ENCODE results near the gene CAMK2D.
"Not testable (repeated sequence)": the region's sequence is repeated elsewhere in the genome, so short reads cannot be mapped to it uniquely, and the experiment has no call there.

CAMK2D gene

GRCh38 chr4:113727802-113728201 is 33.7 kb downstream of the CAMK2D start:
- DNase-seq = no peak

DNA sequence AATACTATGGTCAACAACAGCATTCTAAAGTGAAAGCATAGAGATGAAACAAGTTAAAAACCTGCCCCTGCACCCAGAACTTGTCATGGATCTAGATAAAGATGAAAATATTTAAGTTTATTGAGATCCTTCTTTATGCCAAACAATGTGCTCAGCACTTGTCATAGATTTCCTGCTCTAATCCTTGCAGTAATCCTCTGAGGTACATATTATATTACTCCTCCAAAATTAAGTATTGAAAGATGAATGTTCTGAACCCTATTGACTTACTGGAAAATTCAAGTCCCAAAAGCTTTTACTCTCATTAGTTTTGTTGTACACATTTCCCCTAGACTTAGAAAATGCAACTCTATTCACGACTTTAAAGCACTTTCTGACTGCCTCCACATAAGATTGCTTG is 35.6 kb downstream of the CAMK2D start:
- no peak for DNase-seq

- no peak for DNase-seq
Measured at GRCh38 chr4:113718252-113718651, 43.3 kb downstream of the CAMK2D start.

DNA sequence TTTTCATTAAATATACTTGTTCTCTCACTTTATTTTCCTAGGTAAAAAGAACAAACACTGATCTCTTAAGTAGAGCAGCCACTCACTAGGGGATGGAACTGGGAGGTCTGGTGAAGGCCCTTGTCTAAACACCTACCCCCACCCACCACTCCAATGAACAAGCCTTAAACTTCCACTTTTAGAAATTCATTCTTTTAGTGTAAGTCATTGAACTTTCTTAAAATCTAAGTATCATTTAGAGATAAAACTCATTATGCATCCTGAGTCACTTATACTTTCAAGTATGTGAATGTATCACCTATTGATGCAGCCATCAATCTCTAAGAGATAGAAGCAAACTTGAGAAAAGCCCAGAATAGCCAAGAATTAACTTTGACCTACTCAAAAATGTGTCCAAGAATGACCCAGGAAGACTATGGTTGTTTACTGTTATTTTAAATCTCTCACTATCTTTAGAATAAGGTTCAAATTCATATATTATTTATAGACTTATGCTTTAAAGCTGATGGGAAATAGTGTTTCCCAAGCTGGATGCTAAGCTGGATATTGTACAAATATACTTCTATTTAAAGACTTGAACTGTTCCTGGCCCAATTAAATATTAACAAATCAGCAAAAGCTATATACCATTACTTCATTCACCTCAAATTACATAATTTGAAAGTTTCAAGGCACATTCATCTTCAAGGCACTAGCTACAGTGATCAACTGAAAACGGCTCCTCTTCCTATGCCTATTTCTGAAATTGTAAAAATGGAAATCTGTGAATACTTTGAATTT is 49.5 kb downstream of the CAMK2D start:
- DNase-seq = no peak

GRCh38 chr4:113708250-113708649 is 53.3 kb downstream of the CAMK2D start:
- no peak for DNase-seq

DNA sequence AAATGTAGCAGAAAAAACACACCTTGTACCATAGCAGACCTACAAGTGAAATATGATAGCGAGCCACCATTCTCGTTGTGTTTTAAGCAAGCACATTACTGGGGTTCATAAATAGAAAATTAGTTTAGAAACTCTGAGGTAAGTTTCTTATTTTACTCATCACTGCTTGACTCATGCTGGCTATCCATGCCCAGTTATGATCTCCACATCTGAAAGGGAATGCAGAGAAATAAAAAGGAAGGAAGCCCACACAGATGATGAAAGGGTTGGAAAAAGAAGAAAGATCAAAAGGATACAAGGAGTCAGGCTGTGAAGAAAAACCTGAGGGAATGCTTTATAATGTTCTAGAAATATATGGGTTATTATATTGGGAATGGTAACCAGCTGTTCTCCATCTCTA is 54.5 kb downstream of the CAMK2D start:
- DNase-seq = no peak

GRCh38 chr4:113705097-113705496 is 56.4 kb downstream of the CAMK2D start:
- not testable (repeated sequence) for DNase-seq

DNA sequence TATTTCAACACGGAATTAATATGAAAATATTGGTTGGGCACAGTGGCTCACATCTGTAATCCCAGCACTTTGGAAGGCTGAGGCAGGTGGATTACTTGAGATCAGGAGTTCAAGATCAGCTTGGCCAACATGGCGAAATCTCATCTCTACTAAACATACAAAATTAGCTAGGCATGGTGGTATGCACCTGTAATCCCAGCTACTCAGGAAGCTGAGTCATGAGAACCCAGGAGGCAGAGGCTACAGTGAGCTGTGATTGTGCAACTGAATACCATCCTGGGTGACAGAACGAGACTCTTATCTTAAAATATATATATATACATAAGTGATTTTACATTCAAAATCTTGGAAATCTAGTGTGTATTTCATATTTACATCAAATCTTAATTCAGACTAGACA is 58.9 kb downstream of the CAMK2D start:
- not testable (repeated sequence) for DNase-seq

DNA sequence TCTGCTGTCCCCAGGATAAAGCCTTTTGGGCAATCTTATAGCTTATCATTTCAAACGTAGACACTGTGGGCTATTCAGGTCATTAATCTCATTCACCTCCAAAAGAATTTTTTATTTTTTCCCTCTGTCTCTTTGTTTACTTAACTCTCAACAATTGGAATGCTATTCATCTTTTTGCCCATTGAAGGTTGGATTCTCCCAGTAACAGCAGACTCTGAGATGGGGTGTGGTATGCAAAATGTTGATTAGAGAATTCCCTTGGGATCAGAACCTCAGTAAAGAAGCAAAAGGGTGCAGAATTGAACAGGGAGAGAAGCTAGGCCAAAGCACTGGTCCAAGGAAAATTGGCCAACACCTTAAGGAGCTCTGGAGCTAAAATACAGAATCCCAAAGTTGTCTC is 60.4 kb downstream of the CAMK2D start:
- no peak for DNase-seq

DNA sequence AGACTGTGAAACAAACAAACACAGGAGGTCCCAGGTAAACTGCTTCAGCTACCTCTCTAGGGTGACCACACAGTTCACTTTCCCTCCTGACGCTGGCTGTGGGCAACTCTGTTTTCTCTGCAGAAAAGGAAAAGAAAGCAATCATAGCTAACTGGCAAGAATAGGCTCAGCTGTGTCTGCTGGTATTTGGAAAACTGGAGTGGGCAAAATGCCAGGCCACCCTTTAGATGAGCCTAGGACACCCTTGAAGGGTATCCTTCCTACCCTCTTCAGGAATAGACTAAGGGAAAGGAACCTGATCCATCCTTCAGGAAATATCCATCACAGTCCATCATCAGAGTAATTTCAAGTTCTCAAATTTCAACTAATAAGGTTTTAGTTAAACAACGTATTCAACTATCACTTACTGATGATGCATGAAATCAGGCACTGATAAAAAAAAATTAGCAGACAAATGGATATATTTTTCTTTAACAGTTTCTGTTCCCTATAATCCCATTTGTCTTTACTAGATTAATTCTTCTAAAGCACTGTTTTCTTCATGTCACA is 60.9 kb downstream of the CAMK2D start:
- no peak for DNase-seq

DNA sequence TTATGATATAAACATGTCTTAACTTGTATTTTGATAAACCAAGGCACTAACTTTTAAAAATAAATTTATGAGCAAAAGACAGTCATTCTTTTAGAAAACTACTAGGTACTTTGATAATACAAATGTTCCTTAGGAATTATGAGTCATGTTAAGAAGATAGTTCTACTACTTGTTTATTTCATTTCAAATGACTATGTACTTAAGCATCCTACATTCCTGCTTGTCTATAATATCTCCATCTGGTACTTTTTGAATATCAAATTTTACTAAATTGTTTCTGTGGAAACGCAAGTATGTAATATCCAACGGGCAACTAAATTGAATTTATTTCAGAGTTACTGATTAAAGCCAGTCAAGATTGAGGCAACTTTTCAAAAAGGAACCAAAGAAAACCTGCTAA is 61.8 kb downstream of the CAMK2D start:
- DNase-seq = no peak

DNA sequence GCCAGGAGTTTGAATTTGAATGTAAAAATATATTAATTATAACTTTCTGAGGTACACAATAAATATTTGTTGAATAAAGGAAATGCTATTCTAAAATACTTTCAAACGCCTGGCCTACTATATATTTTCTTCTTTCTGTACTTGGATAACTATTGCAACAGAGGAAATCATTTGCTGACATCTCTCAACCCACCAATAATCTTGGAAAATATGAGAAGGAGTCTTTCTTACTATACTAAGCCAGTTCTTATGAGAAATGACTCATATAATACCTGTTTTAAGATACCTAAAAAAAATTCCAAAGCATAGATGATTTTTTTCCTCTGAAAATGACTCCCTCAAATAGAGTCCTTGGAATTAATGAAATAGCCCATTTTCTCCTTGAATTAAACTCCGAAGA is 64.1 kb downstream of the CAMK2D start:
- no peak for DNase-seq

DNA sequence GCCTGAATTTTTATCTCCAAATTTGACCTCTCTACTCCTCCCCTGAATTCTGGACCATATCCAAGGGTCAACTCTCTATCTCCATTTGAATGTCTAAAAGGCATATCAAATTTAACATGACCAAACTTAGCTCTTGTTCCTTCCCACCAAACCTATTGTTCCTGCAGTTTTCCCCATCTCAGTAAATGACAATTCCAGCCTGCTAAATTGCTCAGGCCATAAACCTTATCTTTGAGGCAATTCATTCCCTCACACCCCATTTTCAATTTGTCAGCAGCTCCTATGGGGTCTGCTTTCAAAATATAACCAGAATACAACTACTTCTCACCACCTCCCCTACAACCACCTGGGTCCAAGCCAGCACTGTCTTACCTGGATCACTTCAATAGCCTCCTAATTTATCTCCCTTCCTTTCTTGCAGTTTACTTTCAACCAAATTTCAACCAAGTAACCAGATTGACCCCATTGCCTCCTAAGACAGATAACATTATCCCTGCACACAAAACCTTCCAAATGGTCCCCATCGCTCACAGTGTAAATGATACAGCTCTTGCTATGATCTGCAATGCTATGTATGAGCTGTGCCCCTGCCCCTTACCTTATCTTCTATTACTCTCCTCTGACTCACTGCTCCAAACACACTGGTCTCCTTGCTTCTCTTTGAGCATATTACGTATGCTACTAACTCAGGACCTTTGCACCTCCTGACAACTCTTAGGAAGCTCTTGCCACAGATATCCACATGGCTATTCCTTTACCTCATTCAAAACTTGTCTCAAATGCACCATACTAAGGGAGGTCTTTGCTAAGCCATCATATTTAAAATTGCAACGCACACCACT is 66.0 kb downstream of the CAMK2D start:
- DNase-seq = no peak

DNA sequence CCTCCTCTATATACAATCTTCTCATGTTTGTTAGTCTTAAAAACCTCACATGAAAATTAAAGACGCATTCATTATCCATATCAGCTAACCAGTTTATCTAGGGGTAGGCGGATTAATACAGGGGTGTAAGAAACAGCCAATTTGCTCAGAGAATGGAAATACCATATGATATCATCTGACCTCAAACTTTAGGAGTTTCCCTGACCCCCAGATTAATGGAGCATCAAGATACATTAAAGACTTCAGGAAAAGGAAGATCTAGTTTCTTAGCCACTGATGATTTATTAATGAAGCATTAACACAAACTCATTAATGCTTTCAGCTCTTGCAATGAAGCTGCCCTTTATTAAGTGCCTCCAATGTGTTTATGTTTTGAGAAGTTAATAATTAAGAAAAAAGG is 67.5 kb downstream of the CAMK2D start:
- no peak for DNase-seq

- DNase-seq = no peak
Measured at GRCh38 chr4:113692809-113693411, 68.6 kb downstream of the CAMK2D start.

DNA sequence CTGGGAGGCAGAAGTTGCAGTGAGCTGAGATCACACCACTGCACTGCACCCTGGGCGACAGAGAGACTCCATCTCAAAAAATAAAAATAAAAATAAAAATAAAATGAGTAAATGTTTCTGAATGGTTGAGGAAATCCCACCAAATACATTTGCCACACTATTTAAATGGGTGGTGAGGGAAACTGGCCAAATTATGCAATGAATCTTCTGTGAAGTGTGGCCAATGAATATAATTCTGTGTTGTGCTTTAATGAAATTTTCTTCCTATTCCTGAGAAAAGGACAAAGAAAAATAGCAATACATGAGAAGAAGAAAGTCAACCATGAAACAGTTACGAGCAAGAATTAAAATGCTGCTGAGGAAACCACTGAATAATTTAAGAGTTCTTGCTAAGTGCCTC is 69.9 kb downstream of the CAMK2D start:
- no peak for DNase-seq

DNA sequence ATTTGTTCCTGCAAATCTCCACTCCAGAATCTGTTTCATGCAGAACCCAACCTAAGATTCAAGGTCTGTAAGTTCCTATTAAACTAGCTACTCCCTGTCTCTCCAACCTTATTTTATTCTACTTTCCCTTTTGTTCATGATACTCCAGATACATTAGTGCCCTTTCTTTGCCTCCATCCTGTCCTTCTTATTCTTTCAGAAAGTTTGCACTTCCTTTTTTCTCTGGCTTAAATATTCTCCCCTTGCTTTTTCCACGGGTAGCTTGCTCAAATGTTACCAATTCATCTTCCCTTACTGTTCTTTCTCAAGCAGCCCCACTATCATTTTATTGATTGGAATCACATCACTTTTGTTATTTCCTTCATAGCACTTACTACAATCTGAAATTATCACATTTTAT is 72.1 kb downstream of the CAMK2D start:
- no peak for DNase-seq

- no peak for DNase-seq
Measured at GRCh38 chr4:113687067-113687718, 74.3 kb downstream of the CAMK2D start.

DNA sequence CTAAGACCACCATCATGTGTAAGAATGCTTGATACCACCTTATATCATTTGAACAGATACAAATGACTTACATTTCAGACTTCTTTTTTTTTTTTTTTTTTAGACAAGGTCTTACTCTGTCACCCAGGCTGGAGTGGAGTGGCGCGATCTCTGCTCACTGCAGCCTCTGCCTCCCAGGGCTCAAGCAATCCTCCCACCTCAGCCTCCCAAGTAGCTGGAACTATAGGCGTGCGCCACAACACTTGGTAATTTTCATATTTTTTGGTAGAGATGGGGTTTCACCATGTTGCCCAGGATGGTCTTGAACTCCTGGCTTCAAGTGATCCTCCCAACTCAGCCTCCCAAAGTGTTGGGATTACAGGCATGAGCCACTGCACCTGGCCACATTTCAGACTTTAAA is 76.4 kb downstream of the CAMK2D start:
- not testable (repeated sequence) for DNase-seq

GRCh38 chr4:113684534-113685091 is 76.9 kb downstream of the CAMK2D start:
- DNase-seq = peak; percentile 39

DNA sequence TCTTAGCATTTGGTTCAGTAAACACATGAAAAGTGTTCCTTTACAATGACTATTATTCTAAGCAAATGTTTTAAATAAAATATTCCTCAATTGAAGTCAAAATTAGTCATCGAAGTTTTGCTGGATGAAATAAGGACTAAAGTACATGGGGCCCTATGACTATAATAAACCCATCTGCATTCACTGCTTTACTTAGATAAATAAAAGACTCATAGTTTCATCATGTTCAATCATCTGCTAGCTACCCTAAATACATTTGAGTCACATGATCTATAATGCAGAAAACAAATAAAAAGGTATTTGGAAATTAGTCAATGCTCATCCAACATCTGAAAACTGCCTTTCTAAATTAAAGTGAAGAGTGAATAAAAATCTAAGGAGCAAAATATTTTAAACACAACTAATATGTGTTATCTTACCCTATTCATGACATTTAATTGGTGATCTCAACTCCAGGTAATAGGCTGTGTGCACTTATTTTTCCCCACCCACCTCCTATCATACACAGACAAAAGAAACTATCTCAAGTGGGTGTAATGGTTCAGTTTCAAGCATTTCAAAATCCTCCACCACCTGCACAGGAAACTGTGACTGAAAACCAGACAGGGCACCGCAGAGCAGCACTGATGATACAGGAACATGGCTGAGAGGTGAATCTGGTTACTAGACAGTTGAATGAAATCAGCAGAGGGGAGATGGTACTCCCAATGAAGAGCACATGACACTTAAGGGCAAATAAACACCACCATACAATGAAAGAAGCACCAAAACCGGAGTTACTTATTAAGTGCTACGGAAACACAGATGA is 78.6 kb downstream of the CAMK2D start:
- peak; percentile 79 for DNase-seq

- no peak for DNase-seq
Measured at GRCh38 chr4:113678641-113679040, 82.9 kb downstream of the CAMK2D start.
